Small intestine (tissue), 7 donors: ENCODE measurements around the gene GYS1. TPM values are rescaled to one million over a fixed set of nuclear protein-coding genes. Genes with fewer than 3 reads are reported as not detected.

ENCODE experiments used
- DNase-seq, 2 donors: peaks; one replicate each; pipeline versions ENCODE4 v3.0.0 to v3.0.0-alpha.2; 2013
- FAIRE-seq: peaks from 2 replicates; lab custom pipeline; 2012; peaks lifted over from hg19 to GRCh38; lab: Jason Lieb, UNC
- H3K27ac ChIP-seq, 3 donors: one replicate each; pipeline ENCODE4 v1.5.1; 2013; ENCODE audit warnings: low read length in 2 of 3, mild to moderate bottlenecking in 2 of 3, control low read depth in 1 of 3, inconsistent platforms in 1 of 3, low read depth in 1 of 3, moderate library complexity in 1 of 3
- H3K27me3 ChIP-seq, 3 donors: one replicate each; pipeline ENCODE4 v1.6.1; 2013; ENCODE audit warnings: low read length in 3 of 3, inconsistent platforms in 1 of 3; ENCODE audit not compliant: control insufficient read depth in 3 of 3, insufficient read depth in 3 of 3
- H3K36me3 ChIP-seq, 3 donors: one replicate each; pipeline ENCODE4 v1.6.1; 2013; ENCODE audit warnings: low read length in 3 of 3, inconsistent platforms in 1 of 3, low read depth in 1 of 3, mild to moderate bottlenecking in 1 of 3, moderate library complexity in 1 of 3; ENCODE audit not compliant: control insufficient read depth in 3 of 3, insufficient read depth in 2 of 3
- H3K4me1 ChIP-seq, 3 donors: one replicate each; pipeline ENCODE4 v1.6.1; 2013; ENCODE audit warnings: low read length in 2 of 3, inconsistent platforms in 1 of 3, low read depth in 1 of 3, mild to moderate bottlenecking in 1 of 3, moderate library complexity in 1 of 3; ENCODE audit not compliant: control insufficient read depth in 3 of 3, insufficient read depth in 2 of 3
- H3K4me3 ChIP-seq, 3 donors: one replicate each; pipeline ENCODE4 v1.5.1; 2013; ENCODE audit warnings: low read length in 3 of 3, control low read depth in 1 of 3, inconsistent platforms in 1 of 3, low read depth in 1 of 3, mild to moderate bottlenecking in 1 of 3, moderate library complexity in 1 of 3
- H3K9me3 ChIP-seq, 2 donors: one replicate each; pipeline ENCODE4 v1.6.1; 2013; ENCODE audit warnings: low read depth in 1 of 2, low read length in 1 of 2; ENCODE audit not compliant: control insufficient read depth in 2 of 2, insufficient read depth in 1 of 2
- WGBS, 3 donors: extraction: QIAGEN DNeasy Blood & Tissue Kit; methylation state at CpG; one replicate each; pipeline ENCODE4 v1.1.7; 2013; 5-methylcytosine and 5-hydroxymethylcytosine counted together
- polyA plus RNA-seq, 4 donors: library from polyadenylated mRNA; stranded (reverse) in 3 of 4; unstranded in 1 of 4; fragments of 200-250 nt in 3 of 4; fragments of 120-200 nt in 1 of 4; gene quantifications; one replicate each; pipeline versions ENCODE4 v1.2.1 to v1.2.3, GENCODE V29; 2013
- donor health status: healthy with polysubstance abuse.
- donor health status: control.
- donor health status: control.
- donor health status: Bipolar disorder and iron deficiency.
- donor health status: healthy.

GYS1 gene
- polyA plus RNA-seq, 4 donors, result 16.2 to 40.0 (median 25.0) TPM

- Histone ChIP-seq H3K27me3 (peaks cover 0 to 29% (median 0%) of the 10 kb centered on the region in 3 donors), H3K27ac (no peak overlapping the region), H3K4me1 (peaks cover 0 to 11% (median 4%) of the 10 kb centered on the region in 3 donors), H3K9me3 (no peaks in the 10 kb centered on the region), H3K36me3 (peaks cover 0 to 52% (median 5%) of the 10 kb centered on the region in 3 donors), H3K4me3 (no peak overlapping the region)
- DNase-seq, result no peak
- 92 to 95% (median 94%) methylated on average over 21 to 26 of the region's 29 CpGs for WGBS, 3 donors
- FAIRE-seq, result no peak
These were observed 23.1 kb upstream of the GYS1 start for GRCh38 chr19:49016067-49016839.

- peaks cover 0 to 15% (median 0%) of the 10 kb centered on the region in 3 donors for H3K27me3 ChIP-seq
- WGBS, 3 donors, result 93 to 94% (median 93%) methylated on average over 18 of the region's 18 CpGs
- peaks cover 0 to 11% (median 4%) of the 10 kb centered on the region in 3 donors for H3K4me1 ChIP-seq
- peaks cover 5 to 65% (median 7%) of the 10 kb centered on the region in 3 donors for H3K36me3 ChIP-seq
- no peak for DNase-seq
- FAIRE-seq, result no peak
- H3K4me3 ChIP-seq, result no peak overlapping the region
- no peaks in the 10 kb centered on the region for H3K9me3 ChIP-seq
- no peak overlapping the region for H3K27ac ChIP-seq
These were observed 21.8 kb upstream of the GYS1 start for GRCh38 chr19:49014870-49015255.

- H3K27ac ChIP-seq, result no peak overlapping the region
- DNase-seq (no peak), FAIRE-seq (no peak)
- peaks cover 0 to 10% (median 0%) of the 10 kb centered on the region in 3 donors for H3K27me3 ChIP-seq
- 91 to 93% (median 91%) methylated on average over 30 to 32 of the region's 32 CpGs for WGBS, 3 donors
- H3K4me1 ChIP-seq, result peaks cover 0 to 11% (median 4%) of the 10 kb centered on the region in 3 donors
- peaks cover 5 to 71% (median 10%) of the 10 kb centered on the region in 3 donors for H3K36me3 ChIP-seq
- H3K4me3 ChIP-seq, result no peak overlapping the region
- H3K9me3 ChIP-seq, result no peaks in the 10 kb centered on the region
These were observed 21.2 kb upstream of the GYS1 start for GRCh38 chr19:49014123-49014869.

- Histone ChIP-seq H3K36me3 (peaks cover 5 to 79% (median 15%) of the 10 kb centered on the region in 3 donors), H3K27ac (no peak overlapping the region), H3K4me3 (no peak overlapping the region), H3K4me1 (no peaks in the 10 kb centered on the region), H3K27me3 (no peaks in the 10 kb centered on the region), H3K9me3 (no peaks in the 10 kb centered on the region)
- FAIRE-seq (no peak), DNase-seq (no peak)
- 90 to 93% (median 93%) methylated on average over 15 to 17 of the region's 17 CpGs for WGBS, 3 donors
These were observed 18.1 kb upstream of the GYS1 start for GRCh38 chr19:49011194-49011593.

GRCh38 chr19:49010453-49010852 lies 17.3 kb upstream of the GYS1 start:
- no peak for FAIRE-seq
- no peak for DNase-seq
- H3K27ac ChIP-seq, result no peak overlapping the region
- H3K4me1 ChIP-seq, result no peaks in the 10 kb centered on the region
- H3K27me3 ChIP-seq, result no peaks in the 10 kb centered on the region
- no peaks in the 10 kb centered on the region for H3K9me3 ChIP-seq
- WGBS, 3 donors, result 91 to 93% (median 93%) methylated on average over 18 of the region's 18 CpGs
- H3K4me3 ChIP-seq, result no peak overlapping the region
- H3K36me3 ChIP-seq, result peaks cover 3 to 78% (median 17%) of the 10 kb centered on the region in 3 donors

GRCh38 chr19:49009828-49010227 lies 16.7 kb upstream of the GYS1 start:
- 90 to 95% (median 94%) methylated on average over 15 to 18 of the region's 18 CpGs for WGBS, 3 donors
- H3K27me3 ChIP-seq, result no peaks in the 10 kb centered on the region
- H3K36me3 ChIP-seq, result peaks cover 0 to 77% (median 17%) of the 10 kb centered on the region in 3 donors
- H3K4me3 ChIP-seq, result no peak overlapping the region
- H3K9me3 ChIP-seq, result no peaks in the 10 kb centered on the region
- FAIRE-seq, result no peak
- no peaks in the 10 kb centered on the region for H3K4me1 ChIP-seq
- no peak for DNase-seq
- H3K27ac ChIP-seq, result no peak overlapping the region

- H3K4me3 ChIP-seq, result no peak overlapping the region
- no peaks in the 10 kb centered on the region for H3K9me3 ChIP-seq
- H3K4me1 ChIP-seq, result no peaks in the 10 kb centered on the region
- peaks cover 4 to 77% (median 25%) of the 10 kb centered on the region in 3 donors for H3K36me3 ChIP-seq
- 96 to 98% (median 97%) methylated on average over 22 of the region's 22 CpGs for WGBS, 3 donors
- DNase-seq (no peak), FAIRE-seq (no peak)
- no peaks in the 10 kb centered on the region for H3K27me3 ChIP-seq
- H3K27ac ChIP-seq, result no peak overlapping the region
These were observed 13.8 kb upstream of the GYS1 start for GRCh38 chr19:49006905-49007304.

GRCh38 chr19:49004964-49005614 lies 12.0 kb upstream of the GYS1 start:
- FAIRE-seq, result no peak
- H3K27me3 ChIP-seq, result no peaks in the 10 kb centered on the region
- 93 to 95% (median 94%) methylated on average over 7 of the region's 7 CpGs for WGBS, 3 donors

More at GRCh38 chr19:49004964-49005614, 12.0 kb upstream of the GYS1 start:
- peaks cover 4 to 63% (median 20%) of the 10 kb centered on the region in 3 donors for H3K36me3 ChIP-seq
- no peaks in the 10 kb centered on the region for H3K9me3 ChIP-seq
- H3K27ac ChIP-seq, result no peak overlapping the region
- no peaks in the 10 kb centered on the region for H3K4me1 ChIP-seq
- DNase-seq, result no peak
- no peak overlapping the region for H3K4me3 ChIP-seq
